Stimulated activated CD8-positive, alpha-beta memory T cell treated with anti-CD3 and anti-CD28 coated beads, Interleukin-12 subunit alpha, Interleukin-12 subunit beta, amount 100 ng/mL, for 4 hours (primary cell): ENCODE measurements around the gene CBX5.
"Not testable (repeated sequence)": the region's sequence is repeated elsewhere in the genome, so short reads cannot be mapped to it uniquely, and the experiment has no call there.

ENCODE experiments used
- DNase-seq: peaks from one replicate; pipeline ENCODE4 v3.0.0-alpha.2; 2020; ENCODE audit warnings: low read depth

Gene CBX5

DNA sequence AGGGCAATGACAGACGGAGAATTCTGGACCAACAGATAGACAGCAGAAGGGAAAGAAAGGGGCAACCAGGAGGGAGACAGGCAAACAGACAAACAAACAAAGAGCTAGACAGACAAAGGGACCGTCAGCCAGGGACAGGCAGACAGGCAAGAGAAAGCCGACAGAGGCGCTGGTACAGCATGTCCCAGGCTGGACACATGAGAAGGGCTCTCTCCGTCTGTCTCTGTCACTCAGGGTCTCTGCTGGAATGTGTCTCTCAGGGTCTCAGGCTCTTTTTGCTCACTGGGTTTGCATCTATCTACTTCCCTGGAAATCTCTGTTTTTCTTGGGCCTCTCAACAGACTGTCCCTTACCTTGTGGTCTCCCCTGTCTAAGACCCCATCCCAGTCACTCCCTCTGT lies 82.9 kb downstream of the CBX5 start:
- no peak for DNase-seq

DNA sequence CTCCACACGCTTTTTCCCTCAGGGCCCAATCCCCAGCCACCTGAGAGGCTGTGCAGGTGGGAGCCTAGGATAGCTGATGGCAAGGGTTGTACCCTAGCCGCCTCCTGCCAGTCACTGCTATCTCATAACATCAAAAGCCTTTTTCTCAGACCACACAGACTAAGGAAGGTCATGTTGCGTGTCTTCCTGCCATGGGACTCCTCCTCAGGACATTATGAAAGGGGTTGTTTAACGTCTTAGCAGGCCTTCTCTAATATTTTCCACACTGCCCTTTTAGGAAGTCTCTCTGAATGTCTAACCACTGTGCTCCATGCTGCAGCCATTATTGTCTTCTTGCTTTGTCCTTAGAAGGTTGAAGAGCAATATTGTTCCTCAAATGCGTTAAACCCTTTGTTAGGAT lies 83.5 kb downstream of the CBX5 start:
- DNase-seq, result no peak

DNA sequence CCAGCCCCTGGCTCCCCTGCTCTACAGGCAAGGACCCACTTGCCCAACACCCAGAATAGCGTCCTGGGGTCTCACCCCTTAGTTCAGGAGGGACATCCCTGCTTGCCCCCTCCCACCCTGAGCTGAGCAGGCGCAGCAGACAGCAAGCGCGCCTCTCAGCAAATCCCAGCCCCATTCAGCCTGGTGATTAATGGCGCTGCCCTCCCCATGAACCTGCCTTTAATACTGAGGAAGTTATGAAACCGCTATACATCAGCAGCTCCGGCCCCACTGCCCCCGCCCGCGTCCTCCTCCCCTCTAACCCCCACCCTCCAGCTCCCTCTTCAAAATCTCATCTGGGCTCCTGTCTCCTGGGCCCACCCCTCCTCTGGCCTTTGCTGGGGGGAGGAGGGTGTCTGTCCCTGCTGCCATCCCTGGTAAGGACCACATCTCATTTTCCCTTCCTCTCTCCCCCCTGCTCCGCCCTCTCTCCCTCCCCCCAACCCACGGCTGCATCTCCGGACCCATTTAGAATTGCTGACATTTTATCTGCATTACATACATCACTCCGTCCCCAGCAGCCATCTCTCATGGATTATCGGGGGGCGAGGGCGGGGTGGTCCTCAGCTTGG lies 84.1 kb downstream of the CBX5 start:
- DNase-seq, result no peak

DNA sequence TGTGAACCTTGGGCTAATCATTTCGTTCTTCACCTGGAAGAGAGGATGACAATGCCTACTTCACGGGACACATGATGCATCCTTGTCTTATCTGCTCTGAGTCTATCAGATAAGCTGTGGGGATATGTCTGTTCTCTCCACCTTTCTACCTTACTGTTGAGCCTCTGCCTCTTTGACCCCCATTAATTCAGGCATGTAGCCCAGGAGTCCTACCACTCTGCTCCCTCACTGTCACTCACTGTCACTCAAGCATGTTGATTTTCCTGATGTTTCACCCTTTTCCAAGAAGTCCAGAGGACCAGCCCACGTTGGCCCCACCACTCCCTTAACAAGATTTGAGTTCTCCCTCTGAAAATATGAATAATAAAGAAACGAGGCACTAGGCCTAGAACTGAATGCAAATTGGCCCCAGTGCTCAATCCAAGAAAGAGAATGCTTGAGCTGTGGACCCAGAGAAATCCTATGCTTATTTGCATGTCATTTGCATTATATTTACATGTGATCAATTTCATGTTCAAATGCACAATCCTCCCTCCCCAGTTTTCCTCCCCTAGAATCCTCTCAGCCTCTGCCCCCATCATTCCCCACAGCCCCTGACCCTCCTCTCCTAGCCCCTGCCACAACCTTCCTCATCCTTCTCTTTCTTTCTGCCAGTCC lies 84.7 kb downstream of the CBX5 start:
- DNase-seq, result no peak

DNA sequence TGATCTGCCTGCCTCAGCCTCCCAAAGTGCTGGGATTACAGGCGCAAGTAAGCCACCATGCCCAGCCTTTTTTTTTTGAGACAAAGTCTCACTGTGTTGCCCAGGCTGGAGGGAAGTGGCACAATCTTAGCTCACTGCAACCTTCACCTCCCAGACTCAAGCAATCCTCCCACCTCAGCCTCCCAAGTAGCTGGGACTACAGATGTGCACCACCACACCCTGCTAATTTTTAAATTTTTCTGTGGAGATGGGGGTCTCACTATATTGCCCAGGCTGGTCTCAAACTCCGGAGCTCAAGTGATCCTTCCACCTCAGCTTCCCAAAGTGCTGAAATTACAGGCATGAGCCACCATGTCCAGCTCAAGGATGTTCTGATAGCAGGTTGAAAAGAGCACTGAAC lies 85.3 kb downstream of the CBX5 start:
- not testable (repeated sequence) for DNase-seq

DNA sequence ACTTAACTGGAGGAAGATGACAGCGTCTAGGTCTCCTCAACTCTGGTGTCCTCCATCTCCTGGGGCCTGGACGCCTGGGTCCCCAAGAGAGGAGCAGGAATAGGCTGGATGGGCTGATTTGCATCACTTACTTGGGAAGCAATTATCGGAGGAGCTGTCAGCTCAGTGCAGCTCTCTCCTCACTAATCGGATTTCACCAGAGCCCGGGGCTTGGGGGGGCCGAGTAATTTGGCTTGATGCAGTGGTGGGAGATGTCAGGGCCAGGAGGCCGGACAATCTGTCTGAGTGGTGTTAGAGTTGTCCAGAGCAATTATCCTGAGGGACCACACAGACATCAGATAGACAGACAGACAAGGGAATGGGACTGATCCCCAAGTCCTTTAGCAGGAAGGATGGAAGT lies 86.5 kb downstream of the CBX5 start:
- DNase-seq, result no peak

DNA sequence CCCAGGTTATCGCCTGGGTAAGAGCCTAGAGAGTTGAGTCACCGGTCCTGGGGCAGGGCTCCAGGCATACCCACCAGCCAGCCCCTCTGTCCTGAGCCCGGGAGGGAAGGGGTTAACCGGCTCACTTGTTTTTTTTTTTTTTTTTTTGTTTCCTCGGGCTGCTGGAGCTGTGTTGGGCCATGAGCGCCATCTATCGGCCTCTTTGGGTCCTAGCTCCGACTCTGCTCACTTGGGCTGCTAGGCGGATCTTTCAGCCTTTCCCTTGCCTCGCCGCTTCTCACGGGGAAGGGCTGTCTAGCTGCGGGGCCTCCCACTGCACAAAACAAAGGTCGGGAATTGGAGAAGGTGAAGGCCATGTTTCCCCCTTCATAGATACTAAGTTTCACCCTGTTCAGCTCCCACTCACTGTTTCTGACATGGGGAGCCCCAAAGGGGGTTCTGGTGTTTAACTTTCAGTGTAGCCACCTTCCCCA lies 88.3 kb downstream of the CBX5 start:
- DNase-seq, result peak; percentile 46

DNA sequence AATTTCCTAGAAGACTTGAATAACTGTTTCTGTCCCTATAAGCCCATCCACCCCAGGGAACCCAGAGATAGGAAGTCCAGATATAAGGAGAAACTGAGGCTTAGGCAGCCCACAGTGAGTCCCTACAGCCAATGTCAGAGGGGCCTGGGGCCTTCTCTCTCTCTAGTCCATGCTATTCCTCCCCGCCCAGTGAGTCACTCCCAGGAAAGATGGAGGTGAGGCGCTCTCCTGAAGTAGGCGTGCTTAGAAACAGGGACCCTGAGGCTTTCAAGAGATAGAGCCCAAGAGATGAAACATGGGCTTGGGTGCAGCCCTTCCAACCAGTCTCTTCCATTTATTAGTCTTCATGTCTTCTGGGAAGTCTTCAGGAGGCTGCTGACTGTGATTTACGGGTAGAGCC lies 88.8 kb downstream of the CBX5 start:
- DNase-seq, result no peak

DNA sequence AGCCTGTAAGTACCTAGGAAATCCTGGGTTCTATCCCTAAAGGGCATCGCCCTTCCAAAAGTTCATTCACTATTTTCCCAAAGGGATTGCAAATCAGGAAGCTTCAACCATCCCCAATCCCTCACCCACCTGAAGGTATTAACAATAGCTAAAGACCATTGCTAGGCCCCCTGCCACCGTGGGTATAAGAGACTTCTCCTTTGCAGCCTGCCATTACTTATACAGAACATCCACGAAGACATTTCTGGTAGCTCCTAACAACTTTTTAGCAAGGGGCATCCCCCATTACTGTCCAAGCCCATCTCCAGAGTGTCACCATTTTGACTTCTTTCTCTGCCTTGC lies 90.8 kb downstream of the CBX5 start:
- no peak for DNase-seq

DNA sequence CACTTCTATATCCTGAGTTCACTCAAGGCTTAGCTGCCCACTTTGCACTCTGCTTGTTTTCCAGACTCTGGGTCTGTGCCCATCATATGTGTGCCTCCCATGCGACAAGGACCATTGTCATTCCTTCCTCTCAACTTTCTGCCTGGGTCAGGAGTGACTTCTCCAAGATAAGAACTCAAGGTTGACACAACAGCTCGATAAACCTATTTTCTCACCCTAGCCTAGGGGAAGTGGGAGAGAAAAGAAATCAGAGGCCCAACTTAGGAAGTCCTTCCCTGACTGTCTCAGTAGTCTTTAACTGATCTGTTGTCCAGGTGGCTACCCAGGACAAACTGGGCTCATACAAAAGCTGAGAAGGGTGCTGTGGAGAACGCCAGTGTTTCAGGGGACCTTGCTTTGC lies 92.8 kb downstream of the CBX5 start:
- DNase-seq, result no peak

DNA sequence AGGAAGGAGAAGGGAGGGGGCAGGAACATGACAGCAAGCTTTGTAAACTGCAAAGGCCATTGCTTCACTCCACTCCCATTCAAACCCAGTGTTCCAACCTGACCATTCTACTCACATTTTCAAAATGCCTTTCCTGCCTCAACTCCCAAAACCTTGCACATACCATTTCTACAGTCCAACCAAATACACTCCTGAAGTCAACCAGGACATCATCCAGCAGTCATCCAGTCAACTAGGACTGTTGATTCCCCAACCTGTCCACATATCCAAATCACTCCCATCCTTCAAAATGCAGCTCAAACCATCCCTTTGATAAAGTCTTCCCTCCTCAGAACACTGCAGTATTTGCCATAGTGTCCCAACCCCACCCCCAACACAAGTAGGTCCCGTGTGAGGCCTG lies 94.0 kb downstream of the CBX5 start:
- DNase-seq, result no peak

DNA sequence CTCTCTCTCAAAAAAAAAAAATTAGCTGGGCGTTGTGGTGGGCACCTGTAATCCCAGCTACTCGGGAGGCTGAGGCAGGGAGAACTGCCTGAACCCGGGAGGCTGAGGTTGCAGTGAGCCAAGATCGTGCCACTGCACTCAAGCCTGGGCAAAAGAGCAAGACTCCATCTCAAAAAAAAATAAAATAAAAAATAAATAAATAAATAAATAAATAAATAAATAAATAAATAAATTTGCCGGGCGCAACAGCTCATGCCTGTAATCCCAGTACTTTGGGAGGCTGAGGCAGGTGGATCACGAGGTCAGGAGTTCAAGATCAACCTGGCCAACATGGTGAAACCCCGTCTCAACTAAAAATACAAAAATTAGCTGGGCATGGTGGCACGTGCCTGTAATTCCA lies 94.6 kb downstream of the CBX5 start:
- not testable (repeated sequence) for DNase-seq

DNA sequence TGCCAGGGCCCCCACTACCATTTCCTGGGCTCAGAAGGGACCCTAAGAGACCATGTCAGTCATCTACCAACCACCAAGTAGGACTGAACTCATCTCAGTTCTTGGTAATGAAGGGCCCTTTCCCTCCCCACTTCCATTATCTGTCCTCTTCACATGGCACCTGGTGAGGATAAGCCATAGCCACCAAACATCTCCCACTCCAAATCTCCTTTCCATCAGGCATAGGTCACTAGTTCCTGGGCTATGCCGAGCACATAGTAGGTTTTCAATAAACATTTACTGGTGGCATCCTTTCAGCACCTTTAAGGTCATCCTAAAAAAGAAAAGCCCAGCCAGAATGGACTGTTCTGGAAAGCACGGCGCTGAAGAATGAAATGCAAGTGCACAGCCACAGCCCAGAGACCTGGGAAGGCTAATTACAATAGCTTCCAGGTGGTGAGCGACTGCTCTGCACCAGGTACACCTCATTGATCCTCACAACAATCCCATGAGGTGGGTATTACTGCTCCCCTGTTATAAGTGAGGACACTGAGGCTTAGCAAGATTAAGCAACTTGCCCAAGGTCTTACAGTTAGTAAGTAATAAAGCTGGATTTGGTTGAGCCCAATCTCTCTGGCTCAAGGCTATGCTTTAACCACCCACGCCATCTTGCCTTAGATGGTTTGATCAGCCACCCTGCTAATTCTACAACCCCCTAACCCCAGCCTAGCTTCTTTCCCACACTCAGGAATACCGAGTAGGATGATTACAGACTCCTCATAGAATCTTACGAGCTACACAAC lies 95.7 kb downstream of the CBX5 start:
- no peak for DNase-seq

DNA sequence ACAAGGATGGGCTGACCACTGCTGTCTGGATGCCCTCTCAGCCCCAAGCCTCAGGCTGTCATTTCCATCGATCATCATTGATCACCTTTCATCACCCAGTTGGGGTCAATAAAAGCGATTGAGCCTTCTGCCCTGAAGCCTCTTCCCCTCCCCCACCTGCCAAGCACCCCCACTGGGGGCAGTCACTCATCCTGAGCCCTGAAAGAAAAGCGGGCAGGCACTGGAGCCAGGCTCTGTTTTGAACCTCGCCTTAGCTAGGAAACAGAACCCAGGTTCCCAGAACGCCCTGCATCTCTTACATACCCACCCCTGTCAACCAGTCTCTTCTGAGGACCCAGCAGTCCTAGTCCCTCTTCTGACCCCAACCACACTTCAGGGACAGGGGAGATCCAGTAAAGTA lies 96.9 kb downstream of the CBX5 start:
- DNase-seq, result no peak

DNA sequence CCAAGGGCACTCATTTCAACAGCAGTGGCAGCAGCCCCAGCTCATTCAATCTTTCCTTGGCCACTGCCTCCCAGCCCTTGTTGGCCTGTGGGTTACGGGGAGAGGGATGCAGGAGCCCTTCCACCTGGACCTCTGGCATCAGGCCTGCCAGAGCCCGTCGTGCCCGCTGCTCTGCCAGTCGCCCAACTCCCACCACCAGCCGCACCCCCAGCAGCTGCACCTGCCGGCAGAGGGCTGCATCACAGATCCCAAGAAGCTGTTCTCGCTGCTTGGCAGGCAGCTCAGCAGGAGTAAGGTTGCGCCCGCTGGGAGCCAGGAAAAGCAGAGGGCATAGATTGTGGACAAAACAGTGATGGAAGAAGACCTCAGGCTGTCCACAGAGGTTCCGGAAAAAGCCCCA lies 97.8 kb downstream of the CBX5 start:
- no peak for DNase-seq
